GM23338 (cell line): ENCODE data around the gene PNPLA3. TPM values are rescaled to one million over a fixed set of nuclear protein-coding genes. Genes with fewer than 3 reads are reported as not detected.

Experiments used
- ATAC-seq: fragments of 200-7000 bp; cut with Tn5 transposase; 3 replicates; pipeline ENCODE4 v1.9.1; 2020
- DNase-seq: peaks from one replicate; pipeline ENCODE4 v3.0.0-alpha.2; 2015; ENCODE audit warnings: low spot score
- H2AFZ ChIP-seq: fragments of 200-600 bp; sonication (generic); 2 replicates; pipeline ENCODE4 v1.8.0; 2016; ENCODE audit warnings: antibody characterized with exemption, mild to moderate bottlenecking, moderate library complexity
- H3F3A ChIP-seq: fragments of 200-600 bp; sonication (generic); replicated peaks from 2 replicates; pipeline ENCODE4 v1.8.0; 2017; ENCODE audit warnings: antibody characterized with exemption, mixed run types, low read depth
- H3K27ac ChIP-seq: fragments of 200-600 bp; sonication (generic); 2 replicates; pipeline ENCODE4 v1.6.1; 2016; ENCODE audit warnings: low read depth
- H3K27me3 ChIP-seq: fragments of 200-600 bp; sonication (generic); 2 replicates; pipeline ENCODE4 v1.8.0; 2016; ENCODE audit warnings: mild to moderate bottlenecking, mixed run types, moderate library complexity; ENCODE audit not compliant: insufficient read depth
- H3K36me3 ChIP-seq: fragments of 200-600 bp; sonication (generic); 2 replicates; pipeline ENCODE4 v1.8.0; 2016; ENCODE audit warnings: mild to moderate bottlenecking; ENCODE audit not compliant: insufficient read depth
- H3K4me1 ChIP-seq: fragments of 200-600 bp; sonication (generic); 2 replicates; pipeline ENCODE4 v1.8.0; 2016; ENCODE audit warnings: mild to moderate bottlenecking, moderate library complexity; ENCODE audit not compliant: insufficient read depth
- H3K4me2 ChIP-seq: fragments of 200-600 bp; sonication (generic); 2 replicates; pipeline ENCODE4 v1.7.1; 2017; ENCODE audit warnings: mixed run types
- H3K4me3 ChIP-seq: fragments of 200-600 bp; sonication (generic); 2 replicates; pipeline ENCODE4 v1.6.1; 2016; ENCODE audit warnings: mixed run types
- H3K79me2 ChIP-seq: fragments of 200-600 bp; sonication (generic); replicated peaks from 2 replicates; pipeline ENCODE4 v1.8.0; 2017; ENCODE audit warnings: mild to moderate bottlenecking; ENCODE audit not compliant: insufficient read depth
- H3K9me2 ChIP-seq: fragments of 200-600 bp; sonication (generic); 2 replicates; pipeline ENCODE4 v1.8.0; 2017; ENCODE audit not compliant: insufficient read depth
- H4K20me1 ChIP-seq: fragments of 200-600 bp; sonication (generic); replicated peaks from 2 replicates; pipeline ENCODE4 v1.8.0; 2017; ENCODE audit warnings: mild to moderate bottlenecking; ENCODE audit not compliant: insufficient read depth
- H3K27ac Mint-ChIP-seq: 2 replicates; pipeline ENCODE4 v1.8.0; 2020; ENCODE audit warnings: inconsistent platforms, mild to moderate bottlenecking, moderate library complexity, mixed read lengths
- H3K27me3 Mint-ChIP-seq: 3 replicates; pipeline ENCODE4 v1.8.0; 2022; ENCODE audit warnings: low read depth, mild to moderate bottlenecking, moderate library complexity, mixed read lengths, inconsistent platforms; ENCODE audit not compliant: insufficient read depth, poor library complexity
- H3K36me3 Mint-ChIP-seq: 3 replicates; pipeline ENCODE4 v1.8.0; 2021; ENCODE audit warnings: low read depth, mild to moderate bottlenecking, inconsistent platforms, moderate library complexity, mixed read lengths
- H3K4me1 Mint-ChIP-seq: 3 replicates; pipeline ENCODE4 v1.8.0; 2020; ENCODE audit warnings: mild to moderate bottlenecking, inconsistent platforms, mixed read lengths
- H3K4me3 Mint-ChIP-seq: 3 replicates; pipeline ENCODE4 v1.8.0; 2021; ENCODE audit warnings: moderate library complexity, mild to moderate bottlenecking, inconsistent platforms, mixed read lengths
- H3K9me3 Mint-ChIP-seq: 3 replicates; pipeline ENCODE4 v1.8.0; 2020; ENCODE audit warnings: moderate library complexity, mild to moderate bottlenecking, inconsistent platforms, mixed read lengths
- CREB1 ChIP-seq: fragments of 250-450 bp; sonication (Bioruptor Pico); IDR thresholded peaks from 2 replicates; pipeline ENCODE4 v1.5.0; 2020; ENCODE audit warnings: low read depth, mild to moderate bottlenecking, moderate library complexity
- CTCF ChIP-seq, 2 experiments: fragments of 200-600 bp in 1 of 2; sonication (generic) in 1 of 2; conservative IDR thresholded peaks; 2 replicates each; pipeline versions ENCODE4 v1.5.1 to v1.6.1; 2016 to 2017; ENCODE audit warnings: antibody characterized with exemption in 2 of 2, low read depth in 2 of 2, mild to moderate bottlenecking in 2 of 2, moderate library complexity in 1 of 2
- ETS1 ChIP-seq: IDR thresholded peaks from 2 replicates; pipeline ENCODE4 v1.6.1; 2016; ENCODE audit warnings: antibody characterized with exemption
- EZH2 ChIP-seq: fragments of 200-600 bp; sonication (generic); IDR thresholded peaks from one replicate; pipeline ENCODE4 v1.8.0; 2017; ENCODE audit warnings: antibody characterized with exemption, mild to moderate bottlenecking, low read depth; ENCODE audit not compliant: unreplicated experiment
- EZH2phosphoT487 ChIP-seq: fragments of 200-600 bp; sonication (generic); IDR thresholded peaks from one replicate; pipeline ENCODE4 v1.8.1; 2018; ENCODE audit warnings: antibody characterized with exemption; ENCODE audit not compliant: unreplicated experiment
- JUNB ChIP-seq: IDR thresholded peaks from one replicate; pipeline ENCODE4 v1.6.1; 2016; ENCODE audit warnings: antibody characterized with exemption; ENCODE audit not compliant: unreplicated experiment
- NANOG ChIP-seq: IDR thresholded peaks from 2 replicates; pipeline ENCODE4 v1.6.1; 2016; ENCODE audit warnings: antibody characterized with exemption, borderline replicate concordance
- POLR2AphosphoS5 ChIP-seq: IDR thresholded peaks from 2 replicates; pipeline ENCODE4 v1.6.1; 2016; ENCODE audit warnings: antibody characterized with exemption, low read depth
- STAT1 ChIP-seq: IDR thresholded peaks from one replicate; pipeline ENCODE4 v1.6.1; 2016; ENCODE audit warnings: antibody characterized with exemption; ENCODE audit not compliant: unreplicated experiment
- ZNF114 ChIP-seq: fragments of 250-450 bp; sonication (Bioruptor Pico); IDR thresholded peaks from 2 replicates; pipeline ENCODE4 v1.5.0; 2020; ENCODE audit warnings: mild to moderate bottlenecking, moderate library complexity
- ZNF331 ChIP-seq: fragments of 250-450 bp; sonication (Bioruptor Pico); IDR thresholded peaks from 2 replicates; pipeline ENCODE4 v1.5.0; 2020; ENCODE audit warnings: low read depth, mild to moderate bottlenecking, moderate library complexity
- ZNF462 ChIP-seq: fragments of 250-450 bp; sonication (Bioruptor Pico); IDR thresholded peaks from 2 replicates; pipeline ENCODE4 v1.5.0; 2020; ENCODE audit warnings: mild to moderate bottlenecking, moderate library complexity
- polyA plus RNA-seq: library from polyadenylated mRNA; unstranded; fragments of >200 nt; fragmentation: Nextera tagmentation; extraction: Ambion mirVana; gene quantifications from 2 replicates; pipeline ENCODE4 v1.2.1, GENCODE V29; 2016
- total RNA-seq: library from RNA; depleted of rRNA; stranded (reverse); fragments of >200 nt; shearing (Covaris generic); gene quantifications from 2 replicates; pipeline ENCODE4 v1.2.3, GENCODE V29; 2014
- TF ChIP-seq, protein P1 (sequence below): IDR thresholded peaks from one replicate; pipeline ENCODE4 v1.6.1; 2018; ENCODE audit warnings: antibody characterized with exemption; ENCODE audit not compliant: unreplicated experiment

Gene PNPLA3
- total and polyA plus RNA-seq, 2 experiments from 2014 or later, result 17.7 to 23.4 TPM

DNA sequence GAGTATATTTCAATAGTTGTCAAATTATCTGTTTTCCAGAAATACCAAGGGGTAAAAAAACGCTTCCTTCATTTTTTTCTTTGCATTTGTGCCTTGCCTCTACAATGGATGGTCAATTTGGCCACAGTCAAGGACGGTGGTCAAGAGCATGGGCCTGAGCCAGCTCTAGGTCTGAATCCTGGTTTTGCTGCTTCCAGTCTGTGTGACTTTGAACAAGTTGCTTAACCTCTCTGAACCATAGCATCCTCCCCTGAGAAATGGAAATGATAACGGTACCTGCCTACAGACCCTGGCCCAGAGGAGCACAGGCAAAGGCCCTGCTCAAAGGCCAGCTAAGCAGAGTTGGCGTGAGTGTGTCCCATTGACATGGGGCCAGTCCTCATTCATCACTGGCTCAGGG, 34.9 kb upstream of the PNPLA3 start:
- ATAC-seq (no peak), DNase-seq (no peak)
- Histone ChIP-seq H3K27ac (no peak overlapping the region), H3K36me3 (no peaks in the 10 kb centered on the region; the same call in 1 of the 2 replicates), H3K4me2 (no peak overlapping the region), H3K27me3 (peaks cover 6% of the 10 kb centered on the region), H2AFZ (no peak overlapping the region), H3K9me2 (no peaks in the 10 kb centered on the region), H3K4me1 (no peaks in the 10 kb centered on the region), H4K20me1 (peaks cover 3% of the 10 kb centered on the region; the same call in 1 of the 2 replicates), H3K4me3 (no peak overlapping the region), H3F3A (no peaks in the 10 kb centered on the region; the same call in 1 of the 2 replicates), H3K79me2 (no peaks in the 10 kb centered on the region)
- Mint-ChIP-seq H3K27ac (no peak overlapping the region), H3K36me3 (peaks cover 16% of the 10 kb centered on the region), H3K4me3 (no peak overlapping the region), H3K9me3 (no peaks in the 10 kb centered on the region), H3K4me1 (peaks cover 6% of the 10 kb centered on the region; the same call in 1 of the 3 replicates), H3K27me3 (peaks cover 13% of the 10 kb centered on the region)
- TF ChIP-seq, protein P1, sequence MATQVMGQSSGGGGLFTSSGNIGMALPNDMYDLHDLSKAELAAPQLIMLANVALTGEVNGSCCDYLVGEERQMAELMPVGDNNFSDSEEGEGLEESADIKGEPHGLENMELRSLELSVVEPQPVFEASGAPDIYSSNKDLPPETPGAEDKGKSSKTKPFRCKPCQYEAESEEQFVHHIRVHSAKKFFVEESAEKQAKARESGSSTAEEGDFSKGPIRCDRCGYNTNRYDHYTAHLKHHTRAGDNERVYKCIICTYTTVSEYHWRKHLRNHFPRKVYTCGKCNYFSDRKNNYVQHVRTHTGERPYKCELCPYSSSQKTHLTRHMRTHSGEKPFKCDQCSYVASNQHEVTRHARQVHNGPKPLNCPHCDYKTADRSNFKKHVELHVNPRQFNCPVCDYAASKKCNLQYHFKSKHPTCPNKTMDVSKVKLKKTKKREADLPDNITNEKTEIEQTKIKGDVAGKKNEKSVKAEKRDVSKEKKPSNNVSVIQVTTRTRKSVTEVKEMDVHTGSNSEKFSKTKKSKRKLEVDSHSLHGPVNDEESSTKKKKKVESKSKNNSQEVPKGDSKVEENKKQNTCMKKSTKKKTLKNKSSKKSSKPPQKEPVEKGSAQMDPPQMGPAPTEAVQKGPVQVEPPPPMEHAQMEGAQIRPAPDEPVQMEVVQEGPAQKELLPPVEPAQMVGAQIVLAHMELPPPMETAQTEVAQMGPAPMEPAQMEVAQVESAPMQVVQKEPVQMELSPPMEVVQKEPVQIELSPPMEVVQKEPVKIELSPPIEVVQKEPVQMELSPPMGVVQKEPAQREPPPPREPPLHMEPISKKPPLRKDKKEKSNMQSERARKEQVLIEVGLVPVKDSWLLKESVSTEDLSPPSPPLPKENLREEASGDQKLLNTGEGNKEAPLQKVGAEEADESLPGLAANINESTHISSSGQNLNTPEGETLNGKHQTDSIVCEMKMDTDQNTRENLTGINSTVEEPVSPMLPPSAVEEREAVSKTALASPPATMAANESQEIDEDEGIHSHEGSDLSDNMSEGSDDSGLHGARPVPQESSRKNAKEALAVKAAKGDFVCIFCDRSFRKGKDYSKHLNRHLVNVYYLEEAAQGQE, result no peak
- TF ChIP-seq NANOG, result no peak
- no peak for TF ChIP-seq POLR2AphosphoS5
- TF ChIP-seq STAT1, result no peak
- no peak for TF ChIP-seq ZNF462 (CRISPR knock-in tag)
- TF ChIP-seq CTCF (conservative IDR thresholded peaks at IDR 0.05; ENCODE audit: low read depth in 2 of 2), result no peak
- TF ChIP-seq ZNF114 (CRISPR knock-in tag), result no peak
- no peak for TF ChIP-seq ETS1
- TF ChIP-seq EZH2phosphoT487, result no peak
- no peak for TF ChIP-seq ZNF331 (CRISPR knock-in tag)
- TF ChIP-seq CREB1 (CRISPR knock-in tag), result no peak
- no peak for TF ChIP-seq JUNB
- no peak for TF ChIP-seq EZH2
